ENCODE data around the gene DTNB.
"Not testable (repeated sequence)": the region's sequence is repeated elsewhere in the genome, so short reads cannot be mapped to it uniquely, and the experiment has no call there.

The DTNB gene

DNA sequence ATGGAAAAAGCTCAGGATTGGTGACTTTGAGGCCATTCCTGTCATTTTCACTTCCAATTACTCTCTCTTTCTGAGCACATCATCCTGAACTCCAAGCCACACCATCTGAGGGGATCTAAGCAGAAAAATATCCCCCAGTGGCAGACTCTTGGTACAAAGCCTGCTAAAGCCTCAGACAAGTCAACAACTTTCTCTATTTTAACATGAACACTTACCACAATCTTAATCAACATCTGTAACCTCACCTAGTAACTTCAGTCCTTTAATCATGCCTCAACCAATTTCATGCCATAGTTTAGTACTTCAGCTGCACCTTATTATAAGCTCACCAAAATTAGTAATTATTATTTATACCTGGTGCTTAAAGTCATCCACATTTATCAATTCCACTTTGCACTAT lies 128.9 kb downstream of the DTNB start:
- no peak for DNase-seq (ENCODE audit: low read depth in 2 of 2)

- no peak for DNase-seq (ENCODE audit: low read depth in 2 of 2)
Observed at GRCh38 chr2:25543939-25544338, 129.4 kb downstream of the DTNB start.

DNA sequence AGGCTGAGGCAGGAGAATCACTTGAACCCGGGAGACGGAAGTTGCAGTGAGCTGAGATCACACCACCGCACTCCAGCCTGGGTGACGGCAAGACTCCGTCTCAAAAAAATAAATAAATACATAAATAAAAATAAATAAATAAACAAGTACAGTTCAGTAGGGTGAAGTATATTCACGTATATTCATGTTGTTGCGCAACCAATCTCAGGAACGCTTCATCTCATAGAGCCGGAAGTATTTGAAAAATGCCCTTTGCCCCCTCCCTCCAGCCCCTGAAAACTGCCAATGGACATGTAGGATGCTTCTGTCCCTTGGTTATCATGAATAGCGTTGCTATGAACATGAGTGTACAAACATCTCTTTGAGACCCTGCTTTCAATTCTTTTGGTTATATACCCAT lies 132.0 kb downstream of the DTNB start:
- DNase-seq (ENCODE audit: low read depth in 2 of 2) = no peak

- no peak for DNase-seq (ENCODE audit: low read depth in 2 of 2)
Observed at GRCh38 chr2:25539136-25539535, 134.2 kb downstream of the DTNB start.

DNA sequence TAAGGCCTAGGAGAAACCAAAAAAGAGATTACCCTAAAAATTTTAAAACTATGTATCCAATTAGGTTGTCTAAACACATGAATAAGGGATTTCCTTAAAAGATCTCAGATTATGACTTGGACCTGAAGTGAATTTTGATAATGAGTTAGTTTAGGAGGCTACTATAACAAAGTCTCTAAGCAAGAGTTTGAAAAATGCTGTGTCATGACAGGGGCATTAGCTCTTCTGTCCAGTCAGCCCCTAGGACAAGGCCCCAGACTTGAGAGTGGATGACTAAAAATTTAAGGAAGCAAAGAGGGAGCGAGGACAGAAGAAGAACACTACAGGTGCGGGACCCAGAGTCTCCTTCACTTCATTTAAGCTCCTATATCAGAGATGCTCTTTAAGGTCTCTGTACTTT lies 135.9 kb downstream of the DTNB start:
- DNase-seq (ENCODE audit: low read depth in 2 of 2) = no peak

- not testable (repeated sequence) for DNase-seq (ENCODE audit: low read depth in 2 of 2)
Observed at GRCh38 chr2:25535411-25536289, 137.7 kb downstream of the DTNB start.

DNA sequence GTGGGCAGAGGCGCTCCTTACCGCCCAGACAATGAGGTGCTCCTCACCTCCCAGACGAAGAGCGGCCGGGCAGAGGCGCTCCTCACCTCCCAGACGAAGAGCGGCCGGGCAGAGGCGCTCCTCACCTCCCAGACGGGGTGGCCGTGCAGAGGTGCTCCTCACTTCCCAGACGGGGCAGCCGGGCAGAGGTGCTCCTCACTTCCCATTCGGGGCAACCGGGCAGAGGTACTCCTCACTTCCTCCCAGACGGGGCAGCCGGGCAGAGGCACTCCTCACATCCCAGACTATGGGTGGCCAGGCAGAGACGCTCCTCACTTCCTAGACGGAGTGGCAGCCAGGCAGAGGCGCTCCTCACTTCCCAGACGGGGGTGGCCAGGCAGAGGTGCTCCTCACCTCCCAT lies 138.4 kb downstream of the DTNB start:
- not testable (repeated sequence) for DNase-seq (ENCODE audit: low read depth in 2 of 2)

GRCh38 chr2:25534455-25534854 lies 138.9 kb downstream of the DTNB start:
- DNase-seq (ENCODE audit: low read depth in 2 of 2) = no peak

GRCh38 chr2:25533771-25534170 lies 139.6 kb downstream of the DTNB start:
- not testable (repeated sequence) for DNase-seq (ENCODE audit: low read depth in 2 of 2)

- DNase-seq (ENCODE audit: low read depth in 2 of 2) = no peak
Observed at GRCh38 chr2:25532521-25532920, 140.9 kb downstream of the DTNB start.

GRCh38 chr2:25529034-25529433 lies 144.3 kb downstream of the DTNB start:
- DNase-seq (ENCODE audit: low read depth in 2 of 2) = no peak

DNA sequence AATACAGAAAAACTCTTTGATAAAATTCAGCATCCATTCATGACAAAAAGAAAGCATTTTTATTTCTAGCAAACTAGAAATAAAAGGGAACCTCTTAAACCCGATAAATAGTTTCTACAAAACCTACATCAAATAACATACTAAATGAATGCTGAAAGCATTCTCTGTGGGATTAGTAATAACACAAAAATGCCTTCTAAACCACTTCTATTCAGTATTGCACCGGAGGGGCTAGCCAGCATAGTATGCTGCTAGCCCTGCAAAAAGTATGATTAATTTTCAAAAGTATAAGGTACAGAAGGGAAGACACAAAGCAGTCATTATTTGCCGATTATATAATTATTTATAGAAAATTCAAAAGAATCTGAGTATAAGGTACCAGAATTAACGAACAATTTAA lies 145.2 kb downstream of the DTNB start:
- DNase-seq (ENCODE audit: low read depth in 2 of 2) = no peak

GRCh38 chr2:25524507-25524906 lies 148.9 kb downstream of the DTNB start:
- no peak for DNase-seq (ENCODE audit: low read depth in 2 of 2)

DNA sequence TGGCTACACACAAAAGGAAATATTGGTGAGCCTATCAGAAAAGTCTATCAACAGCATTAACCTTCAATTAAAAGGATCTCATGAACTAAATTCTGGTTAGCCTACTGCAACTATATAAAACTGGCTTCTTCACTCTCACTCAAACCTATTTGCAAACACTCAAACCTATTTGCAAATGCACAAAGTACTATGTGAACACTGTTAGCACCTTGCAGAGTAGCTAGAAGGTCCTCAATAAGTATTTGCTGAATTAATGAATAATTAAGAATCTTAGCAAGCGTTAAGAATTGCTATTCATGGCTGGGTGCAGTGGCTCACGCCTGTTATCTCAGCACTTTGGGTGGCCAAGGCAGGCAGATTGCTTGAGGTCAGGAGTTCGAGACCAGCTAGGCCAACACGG lies 150.3 kb downstream of the DTNB start:
- no peak for DNase-seq (ENCODE audit: low read depth in 2 of 2)

- peak in 1 of 2 donors; percentile 25 for DNase-seq (ENCODE audit: low read depth in 2 of 2)
Observed at GRCh38 chr2:25521665-25522387, 151.6 kb downstream of the DTNB start.

DNA sequence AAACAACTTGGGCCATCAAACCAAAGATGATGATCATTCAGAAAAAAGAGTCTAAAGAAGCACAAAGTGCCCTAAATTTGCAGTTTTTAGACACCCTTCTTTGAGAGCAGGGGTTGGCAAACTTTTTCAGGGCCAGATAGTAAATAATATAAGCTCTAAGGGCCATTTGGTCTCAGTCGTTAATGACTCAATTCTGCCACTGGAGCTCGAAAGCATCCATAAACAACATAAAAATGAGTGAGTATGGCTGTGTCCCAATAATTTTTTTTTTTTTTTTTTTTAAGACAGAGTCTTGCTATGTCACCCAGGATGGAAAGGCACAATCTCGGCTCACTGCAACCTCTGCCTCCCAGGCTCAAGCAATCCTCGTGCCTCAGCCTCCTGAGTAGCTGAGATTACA lies 152.3 kb downstream of the DTNB start:
- no peak for DNase-seq (ENCODE audit: low read depth in 2 of 2)

DNA sequence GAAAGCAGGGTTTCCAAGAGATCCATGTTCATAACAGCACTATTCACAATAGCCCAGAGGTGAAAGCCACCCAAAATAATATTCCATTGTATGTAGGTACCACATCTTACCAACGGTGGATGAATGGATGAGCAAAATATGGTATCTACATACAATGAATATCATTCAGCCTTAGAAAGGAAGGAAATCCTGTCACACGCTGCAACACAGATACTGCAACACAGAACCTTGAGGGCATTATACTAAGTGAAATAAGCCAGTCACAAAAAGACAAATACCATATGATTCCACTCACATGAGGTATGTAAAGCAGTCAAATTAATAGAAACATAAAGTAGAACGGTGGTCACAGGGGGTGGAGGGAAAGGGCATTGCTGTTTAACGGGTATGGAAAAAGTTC lies 155.7 kb downstream of the DTNB start:
- DNase-seq (ENCODE audit: low read depth in 2 of 2) = no peak

DNA sequence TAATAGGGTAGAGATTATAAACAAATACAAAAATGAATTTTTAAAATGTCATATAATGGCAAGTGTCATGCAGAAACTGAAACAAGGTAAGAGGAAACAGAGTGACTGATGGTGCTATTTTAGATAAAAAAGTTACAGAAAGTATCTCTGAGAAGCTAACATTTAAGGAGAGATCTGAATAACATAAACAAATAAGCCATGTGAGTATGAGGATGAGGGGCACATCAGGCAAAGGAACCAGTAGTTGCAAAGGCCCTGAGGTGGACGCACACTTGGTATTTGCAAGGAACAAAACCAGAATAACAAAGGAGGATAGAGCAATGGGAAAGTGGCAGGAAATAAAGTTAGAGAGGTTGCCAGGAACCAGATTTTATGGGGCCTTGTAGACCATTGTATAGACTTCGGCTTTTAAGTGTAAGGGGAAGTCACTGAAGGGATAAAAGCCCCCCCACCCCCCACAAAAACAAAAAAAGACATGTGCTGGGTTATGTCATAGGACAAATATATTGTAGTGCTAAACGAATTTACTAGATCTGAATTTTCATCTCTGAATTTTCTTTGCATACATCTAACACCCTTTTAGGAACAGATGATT lies 159.2 kb downstream of the DTNB start:
- DNase-seq (ENCODE audit: low read depth in 2 of 2) = no peak

DNA sequence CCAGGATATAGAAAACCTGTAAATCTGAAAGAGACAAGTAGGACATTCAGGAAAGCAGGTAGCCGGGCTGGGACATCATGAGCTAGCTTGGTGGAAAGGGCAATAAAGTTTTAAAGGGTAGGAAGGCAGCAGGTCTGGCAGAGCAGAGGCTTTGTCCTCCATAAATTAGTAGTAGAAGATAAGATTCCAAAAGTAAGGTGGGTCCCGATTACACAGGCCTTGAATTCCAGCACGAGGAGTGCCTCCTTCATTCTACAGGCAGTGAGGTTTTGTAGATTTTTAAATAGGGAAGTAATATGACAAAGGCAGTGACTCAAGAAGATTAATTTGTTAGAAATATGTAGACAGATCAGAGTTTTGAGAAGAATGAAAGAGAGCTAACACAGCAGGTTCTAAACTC lies 160.7 kb downstream of the DTNB start:
- DNase-seq (ENCODE audit: low read depth in 2 of 2) = no peak

DNA sequence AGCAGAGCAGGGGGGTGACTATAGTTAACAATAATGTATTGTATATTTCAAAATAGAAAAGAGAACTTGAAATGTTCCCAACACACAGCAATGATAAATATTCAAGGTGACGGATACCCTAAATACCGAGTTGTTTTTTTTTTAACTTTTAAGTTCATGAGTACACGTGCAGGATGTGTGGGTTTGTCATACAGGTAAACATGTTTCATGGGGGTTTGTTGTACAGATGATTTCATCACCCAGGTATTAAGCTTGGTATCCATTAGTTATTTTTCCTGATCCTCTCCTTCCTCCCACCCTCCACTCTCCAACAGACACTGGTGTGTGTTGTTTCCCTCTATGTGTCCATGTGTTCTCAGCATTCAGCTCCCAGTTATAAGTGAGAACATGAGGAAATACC lies 167.2 kb downstream of the DTNB start:
- DNase-seq (ENCODE audit: low read depth in 2 of 2) = no peak

DNA sequence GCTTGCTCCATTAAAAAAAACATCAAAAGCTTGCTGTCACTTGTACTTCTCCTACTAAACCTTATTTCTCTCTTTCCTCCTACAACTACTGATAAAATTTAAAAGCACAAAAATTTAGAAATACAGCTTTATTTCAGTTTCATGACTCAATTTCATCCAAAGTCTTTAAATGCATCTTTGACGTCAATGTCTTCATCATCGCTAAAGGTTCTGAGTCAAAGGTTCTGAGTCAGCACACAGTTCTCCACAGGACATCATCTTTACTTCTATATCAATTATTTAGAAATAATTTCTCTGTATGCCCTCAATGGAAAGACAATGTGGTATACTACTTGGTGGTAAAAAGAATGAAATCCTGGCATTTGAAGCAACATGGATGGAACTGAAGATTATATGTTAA lies 167.8 kb downstream of the DTNB start:
- no peak for DNase-seq (ENCODE audit: low read depth in 2 of 2)

GRCh38 chr2:25505182-25505581 lies 168.2 kb downstream of the DTNB start:
- DNase-seq (ENCODE audit: low read depth in 2 of 2) = no peak

DNA sequence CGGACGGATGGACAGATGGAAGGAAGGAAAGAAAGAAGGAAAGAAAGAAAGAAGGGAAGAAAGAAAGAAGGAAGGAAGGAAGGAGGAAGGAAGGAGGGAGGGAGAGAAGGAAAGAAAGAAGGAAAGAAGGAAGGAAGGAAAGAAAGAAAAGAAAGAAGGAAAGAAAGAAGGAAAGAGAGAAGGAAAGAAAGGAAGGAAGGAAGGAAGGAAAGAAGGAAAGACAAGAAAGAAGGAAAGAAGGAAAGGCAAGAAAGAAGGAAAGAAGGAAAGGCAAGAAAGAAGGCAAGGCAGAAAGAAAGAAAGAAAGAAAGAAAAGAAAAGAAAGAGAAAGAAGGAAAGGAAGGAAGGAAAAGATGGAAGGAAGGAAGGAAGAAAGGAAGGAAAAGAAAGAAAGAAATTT lies 169.1 kb downstream of the DTNB start:
- DNase-seq (ENCODE audit: low read depth in 2 of 2) = no peak

Data from activated CD8-positive, alpha-beta memory T cell treated with anti-CD3 and anti-CD28 coated beads for 4 hours (primary cell).